WTC11 (cell line): ENCODE data around the gene ZFAND3. TPM values are rescaled to one million over a fixed set of nuclear protein-coding genes. Genes with fewer than 3 reads are reported as not detected.

Source experiments
- ATAC-seq: fragments of 200-7000 bp; cut with Tn5 transposase; 2 replicates; pipeline ENCODE4 v1.10.0; 2021; ENCODE audit warnings: mild to moderate bottlenecking, moderate library complexity
- CTCF ChIA-PET: fragments of 300-600 bp; sonication (Branson Sonifier 250); formaldehyde crosslinking; loops from one replicate; lab custom pipeline; 2021; ENCODE audit warnings: antibody characterized with exemption; lab: Charles Lee
- POLR2A ChIA-PET: fragments of 350-600 bp; sonication (Branson Sonifier 250); formaldehyde crosslinking; loops from one replicate; lab custom pipeline; 2021; ENCODE audit warnings: antibody characterized with exemption; lab: Charles Lee
- DNase-seq: peaks from one replicate; pipeline ENCODE4 v3.0.0; 2021; ENCODE audit warnings: low spot score
- H3K27ac Mint-ChIP-seq: 2 replicates; pipeline ENCODE4 v1.8.0; 2021; ENCODE audit warnings: mixed read lengths
- H3K27me3 Mint-ChIP-seq: 2 replicates; pipeline ENCODE4 v1.8.0; 2021; ENCODE audit warnings: low read depth, mild to moderate bottlenecking, moderate library complexity, mixed read lengths
- H3K36me3 Mint-ChIP-seq: 2 replicates; pipeline ENCODE4 v1.8.0; 2021; ENCODE audit warnings: mixed read lengths
- H3K4me1 Mint-ChIP-seq: 2 replicates; pipeline ENCODE4 v1.8.0; 2022; ENCODE audit warnings: mixed read lengths
- H3K4me3 Mint-ChIP-seq: 2 replicates; pipeline ENCODE4 v1.8.0; 2021; ENCODE audit warnings: mild to moderate bottlenecking, moderate library complexity, mixed read lengths
- H3K9me3 Mint-ChIP-seq: 2 replicates; pipeline ENCODE4 v1.8.0; 2021; ENCODE audit warnings: mixed read lengths
- ATF1 ChIP-seq: sonication (generic); formaldehyde crosslinking; IDR thresholded peaks from 2 replicates; pipeline ENCODE4 v1.8.1; 2023; ENCODE audit warnings: mild to moderate bottlenecking, moderate library complexity, missing genetic modification reagents
- CBFB ChIP-seq: sonication (generic); formaldehyde crosslinking; IDR thresholded peaks from 2 replicates; pipeline ENCODE4 v1.8.1; 2022; ENCODE audit warnings: mild to moderate bottlenecking, low read depth, missing genetic modification reagents
- CREM ChIP-seq: sonication (generic); formaldehyde crosslinking; IDR thresholded peaks from 2 replicates; pipeline ENCODE4 v1.8.1; 2022; ENCODE audit warnings: mild to moderate bottlenecking, missing genetic modification reagents, moderate library complexity
- GTF2I ChIP-seq: fragments of 250-450 bp; sonication (Bioruptor Pico); conservative IDR thresholded peaks from 2 replicates; pipeline ENCODE4 v1.4.0; 2021; ENCODE audit warnings: mild to moderate bottlenecking
- HMGA2 ChIP-seq: fragments of 250-450 bp; sonication (Bioruptor Pico); IDR thresholded peaks from 2 replicates; pipeline ENCODE4 v1.4.0; 2021; ENCODE audit warnings: mild to moderate bottlenecking, moderate library complexity
- NR1H2 ChIP-seq: sonication (generic); formaldehyde crosslinking; IDR thresholded peaks from 2 replicates; pipeline ENCODE4 v1.9.0; 2021; ENCODE audit warnings: mild to moderate bottlenecking, moderate library complexity, missing genetic modification reagents
- NR2C2 ChIP-seq: sonication (generic); formaldehyde crosslinking; IDR thresholded peaks from 2 replicates; pipeline ENCODE4 v1.8.0; 2022; ENCODE audit warnings: mild to moderate bottlenecking, missing genetic modification reagents
- OVOL2 ChIP-seq: fragments of 250-450 bp; sonication (Bioruptor Pico); IDR thresholded peaks from 2 replicates; pipeline ENCODE4 v1.9.0; 2021; ENCODE audit warnings: mild to moderate bottlenecking, borderline replicate concordance
- RORB ChIP-seq: fragments of 250-450 bp; sonication (Bioruptor Pico); IDR thresholded peaks from 2 replicates; pipeline ENCODE4 v1.9.0; 2021; ENCODE audit warnings: mild to moderate bottlenecking
- ZBTB21 ChIP-seq: sonication (generic); formaldehyde crosslinking; IDR thresholded peaks from 2 replicates; pipeline ENCODE4 v1.8.1; 2023; ENCODE audit warnings: mild to moderate bottlenecking, missing genetic modification reagents, borderline replicate concordance
- ZNF121 ChIP-seq: sonication (generic); formaldehyde crosslinking; IDR thresholded peaks from 2 replicates; pipeline ENCODE4 v1.8.0; 2023; ENCODE audit warnings: missing genetic modification reagents
- ZNF396 ChIP-seq: fragments of 250-450 bp; sonication (Bioruptor Pico); IDR thresholded peaks from 2 replicates; pipeline ENCODE4 v1.8.0; 2021; ENCODE audit warnings: mild to moderate bottlenecking, moderate library complexity, borderline replicate concordance
- total RNA-seq: library from RNA; stranded (reverse); gene quantifications from 3 replicates; pipeline ENCODE4 v1.2.3, GENCODE V29; 2021
- TF ChIP-seq, protein P1 (sequence below): fragments of 250-450 bp; sonication (Bioruptor Pico); IDR thresholded peaks from 2 replicates; pipeline ENCODE4 v2.1.2; 2022; ENCODE audit warnings: mild to moderate bottlenecking, moderate library complexity
- TF ChIP-seq, protein P2 (sequence below): sonication (generic); formaldehyde crosslinking; IDR thresholded peaks from 2 replicates; pipeline ENCODE4 v1.8.1; 2023; ENCODE audit warnings: mild to moderate bottlenecking, missing genetic modification reagents
- TF ChIP-seq, protein P3 (sequence below): sonication (generic); formaldehyde crosslinking; IDR thresholded peaks from 2 replicates; pipeline ENCODE4 v1.8.1; 2023; ENCODE audit warnings: mild to moderate bottlenecking, missing genetic modification reagents
- TF ChIP-seq, protein P4 (sequence below): fragments of 200-600 bp; IDR thresholded peaks from 2 replicates; pipeline ENCODE4 v1.8.0; 2022; ENCODE audit warnings: antibody characterized with exemption
- TF ChIP-seq, protein P5 (sequence below): fragments of 250-450 bp; sonication (Bioruptor Pico); IDR thresholded peaks from 2 replicates; pipeline ENCODE4 v1.9.0; 2021; ENCODE audit warnings: mild to moderate bottlenecking
- TF ChIP-seq, protein P6 (sequence below): sonication (generic); formaldehyde crosslinking; conservative IDR thresholded peaks from 2 replicates; pipeline ENCODE4 v1.8.1; 2022; ENCODE audit warnings: mild to moderate bottlenecking, missing genetic modification reagents
- TF ChIP-seq, protein P7 (sequence below): sonication (generic); formaldehyde crosslinking; IDR thresholded peaks from 2 replicates; pipeline ENCODE4 v1.8.0; 2022; ENCODE audit warnings: mild to moderate bottlenecking, missing genetic modification reagents

Gene ZFAND3
- total RNA-seq, 1 experiment from 2014 or later = 50.3 TPM

DNA sequence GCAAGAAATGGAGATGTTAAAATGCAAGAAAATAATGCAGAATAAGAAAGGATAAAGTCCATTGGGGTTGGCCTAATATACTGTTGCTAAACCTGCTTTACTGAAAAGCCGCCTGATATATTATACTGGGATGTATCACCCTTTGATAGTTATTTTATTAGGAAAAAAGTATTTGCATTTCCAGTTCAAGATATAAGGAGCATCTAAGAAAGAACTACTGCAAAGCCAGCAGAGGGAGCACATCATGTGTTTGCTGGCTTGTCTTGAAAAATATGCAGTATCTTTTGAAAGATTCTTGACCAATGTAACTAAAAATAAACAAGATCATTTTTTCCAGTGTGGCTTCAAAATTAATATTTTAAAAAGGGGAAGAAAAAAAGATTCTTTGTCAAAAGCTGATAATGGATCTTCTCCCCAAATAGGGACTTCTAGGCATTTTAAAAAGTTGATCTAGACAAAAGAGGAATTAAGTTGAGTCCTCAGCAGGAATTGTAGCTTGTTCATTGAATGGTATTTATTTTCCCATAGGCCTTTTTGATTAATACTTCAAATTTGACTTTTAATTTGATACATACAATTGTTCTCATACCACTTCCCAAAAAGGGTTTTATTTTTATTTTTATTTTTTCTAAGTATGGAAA lies 214.9 kb downstream of the ZFAND3 start (continued):
- TF ChIP-seq, protein P1, sequence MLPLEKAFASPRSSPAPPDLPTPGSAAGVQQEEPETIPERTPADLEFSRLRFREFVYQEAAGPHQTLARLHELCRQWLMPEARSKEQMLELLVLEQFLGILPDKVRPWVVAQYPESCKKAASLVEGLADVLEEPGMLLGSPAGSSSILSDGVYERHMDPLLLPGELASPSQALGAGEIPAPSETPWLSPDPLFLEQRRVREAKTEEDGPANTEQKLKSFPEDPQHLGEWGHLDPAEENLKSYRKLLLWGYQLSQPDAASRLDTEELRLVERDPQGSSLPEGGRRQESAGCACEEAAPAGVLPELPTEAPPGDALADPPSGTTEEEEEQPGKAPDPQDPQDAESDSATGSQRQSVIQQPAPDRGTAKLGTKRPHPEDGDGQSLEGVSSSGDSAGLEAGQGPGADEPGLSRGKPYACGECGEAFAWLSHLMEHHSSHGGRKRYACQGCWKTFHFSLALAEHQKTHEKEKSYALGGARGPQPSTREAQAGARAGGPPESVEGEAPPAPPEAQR = no peak
- no peak for TF ChIP-seq CBFB

DNA sequence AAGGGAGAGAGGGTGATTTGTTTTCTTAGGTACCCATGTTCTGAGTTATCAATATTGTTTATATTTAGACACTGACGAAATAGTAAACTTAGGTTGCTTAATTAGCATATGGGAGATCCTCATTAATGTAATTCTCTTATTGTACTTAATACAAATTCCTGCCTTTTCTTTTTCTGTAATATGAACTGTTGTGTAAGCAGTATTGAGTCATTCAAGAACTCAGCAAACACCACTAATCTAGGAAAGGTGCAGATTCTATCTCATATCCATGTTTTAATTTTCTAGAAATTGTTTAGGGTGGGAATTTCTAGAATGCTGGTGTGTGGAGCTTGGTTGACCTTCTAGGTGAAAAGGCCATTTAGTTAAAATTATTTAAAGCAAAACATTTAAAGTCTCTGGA lies 216.0 kb downstream of the ZFAND3 start:
- no peak for ATAC-seq
- H3K36me3 Mint-ChIP-seq = no peaks in the 10 kb centered on the region
- H3K27ac Mint-ChIP-seq = no peak overlapping the region
- peaks cover 41% of the 10 kb centered on the region for H3K4me1 Mint-ChIP-seq
- ChIA-PET POLR2A (no interaction called here), CTCF (interaction anchor here (1.1 to 3.2 kb wide), 4 partner anchors 14 to 137 kb away, joined by 3 to 14 read pairs (median 6); no protein-coding TSS in a partner anchor)
- peaks cover 5% of the 10 kb centered on the region for H3K9me3 Mint-ChIP-seq
- no peak for DNase-seq
- H3K27me3 Mint-ChIP-seq = no peaks in the 10 kb centered on the region
- TF ChIP-seq HMGA2 (CRISPR knock-in tag) (no peak), NR2C2 (no peak), OVOL2 (CRISPR knock-in tag) (no peak), ATF1 (CRISPR knock-in tag) (no peak), ZNF396 (CRISPR knock-in tag) (no peak), RORB (CRISPR knock-in tag) (no peak), CREM (CRISPR knock-in tag) (no peak), NR1H2 (CRISPR knock-in tag) (no peak), ZBTB21 (no peak), ZNF121 (CRISPR knock-in tag) (no peak), GTF2I (CRISPR knock-in tag) (no peak)
- TF ChIP-seq, protein P2, sequence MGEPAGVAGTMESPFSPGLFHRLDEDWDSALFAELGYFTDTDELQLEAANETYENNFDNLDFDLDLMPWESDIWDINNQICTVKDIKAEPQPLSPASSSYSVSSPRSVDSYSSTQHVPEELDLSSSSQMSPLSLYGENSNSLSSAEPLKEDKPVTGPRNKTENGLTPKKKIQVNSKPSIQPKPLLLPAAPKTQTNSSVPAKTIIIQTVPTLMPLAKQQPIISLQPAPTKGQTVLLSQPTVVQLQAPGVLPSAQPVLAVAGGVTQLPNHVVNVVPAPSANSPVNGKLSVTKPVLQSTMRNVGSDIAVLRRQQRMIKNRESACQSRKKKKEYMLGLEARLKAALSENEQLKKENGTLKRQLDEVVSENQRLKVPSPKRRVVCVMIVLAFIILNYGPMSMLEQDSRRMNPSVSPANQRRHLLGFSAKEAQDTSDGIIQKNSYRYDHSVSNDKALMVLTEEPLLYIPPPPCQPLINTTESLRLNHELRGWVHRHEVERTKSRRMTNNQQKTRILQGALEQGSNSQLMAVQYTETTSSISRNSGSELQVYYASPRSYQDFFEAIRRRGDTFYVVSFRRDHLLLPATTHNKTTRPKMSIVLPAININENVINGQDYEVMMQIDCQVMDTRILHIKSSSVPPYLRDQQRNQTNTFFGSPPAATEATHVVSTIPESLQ = no peak
- TF ChIP-seq, protein P3, sequence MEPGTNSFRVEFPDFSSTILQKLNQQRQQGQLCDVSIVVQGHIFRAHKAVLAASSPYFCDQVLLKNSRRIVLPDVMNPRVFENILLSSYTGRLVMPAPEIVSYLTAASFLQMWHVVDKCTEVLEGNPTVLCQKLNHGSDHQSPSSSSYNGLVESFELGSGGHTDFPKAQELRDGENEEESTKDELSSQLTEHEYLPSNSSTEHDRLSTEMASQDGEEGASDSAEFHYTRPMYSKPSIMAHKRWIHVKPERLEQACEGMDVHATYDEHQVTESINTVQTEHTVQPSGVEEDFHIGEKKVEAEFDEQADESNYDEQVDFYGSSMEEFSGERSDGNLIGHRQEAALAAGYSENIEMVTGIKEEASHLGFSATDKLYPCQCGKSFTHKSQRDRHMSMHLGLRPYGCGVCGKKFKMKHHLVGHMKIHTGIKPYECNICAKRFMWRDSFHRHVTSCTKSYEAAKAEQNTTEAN (CRISPR knock-in tag) = no peak
- TF ChIP-seq, protein P4, sequence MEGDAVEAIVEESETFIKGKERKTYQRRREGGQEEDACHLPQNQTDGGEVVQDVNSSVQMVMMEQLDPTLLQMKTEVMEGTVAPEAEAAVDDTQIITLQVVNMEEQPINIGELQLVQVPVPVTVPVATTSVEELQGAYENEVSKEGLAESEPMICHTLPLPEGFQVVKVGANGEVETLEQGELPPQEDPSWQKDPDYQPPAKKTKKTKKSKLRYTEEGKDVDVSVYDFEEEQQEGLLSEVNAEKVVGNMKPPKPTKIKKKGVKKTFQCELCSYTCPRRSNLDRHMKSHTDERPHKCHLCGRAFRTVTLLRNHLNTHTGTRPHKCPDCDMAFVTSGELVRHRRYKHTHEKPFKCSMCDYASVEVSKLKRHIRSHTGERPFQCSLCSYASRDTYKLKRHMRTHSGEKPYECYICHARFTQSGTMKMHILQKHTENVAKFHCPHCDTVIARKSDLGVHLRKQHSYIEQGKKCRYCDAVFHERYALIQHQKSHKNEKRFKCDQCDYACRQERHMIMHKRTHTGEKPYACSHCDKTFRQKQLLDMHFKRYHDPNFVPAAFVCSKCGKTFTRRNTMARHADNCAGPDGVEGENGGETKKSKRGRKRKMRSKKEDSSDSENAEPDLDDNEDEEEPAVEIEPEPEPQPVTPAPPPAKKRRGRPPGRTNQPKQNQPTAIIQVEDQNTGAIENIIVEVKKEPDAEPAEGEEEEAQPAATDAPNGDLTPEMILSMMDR = no peak
- TF ChIP-seq, protein P5, sequence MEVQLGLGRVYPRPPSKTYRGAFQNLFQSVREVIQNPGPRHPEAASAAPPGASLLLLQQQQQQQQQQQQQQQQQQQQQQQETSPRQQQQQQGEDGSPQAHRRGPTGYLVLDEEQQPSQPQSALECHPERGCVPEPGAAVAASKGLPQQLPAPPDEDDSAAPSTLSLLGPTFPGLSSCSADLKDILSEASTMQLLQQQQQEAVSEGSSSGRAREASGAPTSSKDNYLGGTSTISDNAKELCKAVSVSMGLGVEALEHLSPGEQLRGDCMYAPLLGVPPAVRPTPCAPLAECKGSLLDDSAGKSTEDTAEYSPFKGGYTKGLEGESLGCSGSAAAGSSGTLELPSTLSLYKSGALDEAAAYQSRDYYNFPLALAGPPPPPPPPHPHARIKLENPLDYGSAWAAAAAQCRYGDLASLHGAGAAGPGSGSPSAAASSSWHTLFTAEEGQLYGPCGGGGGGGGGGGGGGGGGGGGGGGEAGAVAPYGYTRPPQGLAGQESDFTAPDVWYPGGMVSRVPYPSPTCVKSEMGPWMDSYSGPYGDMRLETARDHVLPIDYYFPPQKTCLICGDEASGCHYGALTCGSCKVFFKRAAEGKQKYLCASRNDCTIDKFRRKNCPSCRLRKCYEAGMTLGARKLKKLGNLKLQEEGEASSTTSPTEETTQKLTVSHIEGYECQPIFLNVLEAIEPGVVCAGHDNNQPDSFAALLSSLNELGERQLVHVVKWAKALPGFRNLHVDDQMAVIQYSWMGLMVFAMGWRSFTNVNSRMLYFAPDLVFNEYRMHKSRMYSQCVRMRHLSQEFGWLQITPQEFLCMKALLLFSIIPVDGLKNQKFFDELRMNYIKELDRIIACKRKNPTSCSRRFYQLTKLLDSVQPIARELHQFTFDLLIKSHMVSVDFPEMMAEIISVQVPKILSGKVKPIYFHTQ (CRISPR knock-in tag) = no peak
- TF ChIP-seq, protein P6, sequence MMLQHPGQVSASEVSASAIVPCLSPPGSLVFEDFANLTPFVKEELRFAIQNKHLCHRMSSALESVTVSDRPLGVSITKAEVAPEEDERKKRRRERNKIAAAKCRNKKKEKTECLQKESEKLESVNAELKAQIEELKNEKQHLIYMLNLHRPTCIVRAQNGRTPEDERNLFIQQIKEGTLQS (CRISPR knock-in tag) = no peak
- TF ChIP-seq, protein P7, sequence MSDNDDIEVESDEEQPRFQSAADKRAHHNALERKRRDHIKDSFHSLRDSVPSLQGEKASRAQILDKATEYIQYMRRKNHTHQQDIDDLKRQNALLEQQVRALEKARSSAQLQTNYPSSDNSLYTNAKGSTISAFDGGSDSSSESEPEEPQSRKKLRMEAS (CRISPR knock-in tag) = no peak
- H3K4me3 Mint-ChIP-seq = no peak overlapping the region
